ENCODE data around the gene DNMT3L. TPM values are rescaled to one million over a fixed set of nuclear protein-coding genes. Genes with fewer than 3 reads are reported as not detected.

Gene DNMT3L
- total and polyA plus RNA-seq, 11 donors: not detected

DNA sequence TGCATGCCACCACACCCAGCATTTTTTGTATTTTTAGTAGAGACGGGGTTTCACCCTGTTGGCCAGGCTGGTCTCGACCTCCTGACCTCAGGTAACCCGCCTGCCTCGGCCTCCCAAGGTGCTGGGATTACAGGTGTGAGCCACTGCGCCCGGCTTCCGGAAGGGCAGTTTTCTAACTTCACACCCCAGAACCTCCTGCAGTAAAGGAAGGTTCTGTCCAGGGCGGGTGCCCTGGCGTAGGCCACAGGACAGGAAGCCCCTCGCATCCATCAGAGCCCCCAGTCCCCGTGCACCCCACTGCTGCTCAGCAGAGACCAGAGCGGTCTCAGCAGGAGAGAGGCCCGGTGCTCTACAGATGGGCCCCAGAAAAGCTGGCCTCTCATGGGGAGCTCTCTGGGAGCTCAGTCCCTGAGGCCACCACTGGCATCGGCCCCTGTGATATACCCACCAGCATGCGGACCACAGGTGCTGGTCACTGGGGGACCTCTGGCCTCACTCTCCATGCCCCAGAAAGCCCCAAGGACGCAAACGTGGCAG lies 4.1 kb upstream of the DNMT3L start:
- DNase-seq: peak in 1 of 5 donors; percentile 20
- intact Hi-C loops (cut with DNase I): no loop called here
- H3K36me3 ChIP-seq: no peaks in the 10 kb centered on the region
- no peak for ATAC-seq
- H3K9me3 ChIP-seq: no peaks in the 10 kb centered on the region
- H3K27me3 ChIP-seq: peaks cover 0 to 8% (median 0%) of the 10 kb centered on the region in 9 donors
- TF ChIP-seq POLR2A (IDR thresholded peaks at IDR 0.05): no peak
- TF ChIP-seq, protein P1, sequence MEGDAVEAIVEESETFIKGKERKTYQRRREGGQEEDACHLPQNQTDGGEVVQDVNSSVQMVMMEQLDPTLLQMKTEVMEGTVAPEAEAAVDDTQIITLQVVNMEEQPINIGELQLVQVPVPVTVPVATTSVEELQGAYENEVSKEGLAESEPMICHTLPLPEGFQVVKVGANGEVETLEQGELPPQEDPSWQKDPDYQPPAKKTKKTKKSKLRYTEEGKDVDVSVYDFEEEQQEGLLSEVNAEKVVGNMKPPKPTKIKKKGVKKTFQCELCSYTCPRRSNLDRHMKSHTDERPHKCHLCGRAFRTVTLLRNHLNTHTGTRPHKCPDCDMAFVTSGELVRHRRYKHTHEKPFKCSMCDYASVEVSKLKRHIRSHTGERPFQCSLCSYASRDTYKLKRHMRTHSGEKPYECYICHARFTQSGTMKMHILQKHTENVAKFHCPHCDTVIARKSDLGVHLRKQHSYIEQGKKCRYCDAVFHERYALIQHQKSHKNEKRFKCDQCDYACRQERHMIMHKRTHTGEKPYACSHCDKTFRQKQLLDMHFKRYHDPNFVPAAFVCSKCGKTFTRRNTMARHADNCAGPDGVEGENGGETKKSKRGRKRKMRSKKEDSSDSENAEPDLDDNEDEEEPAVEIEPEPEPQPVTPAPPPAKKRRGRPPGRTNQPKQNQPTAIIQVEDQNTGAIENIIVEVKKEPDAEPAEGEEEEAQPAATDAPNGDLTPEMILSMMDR (IDR thresholded peaks at IDR 0.05): no peak
- no peak overlapping the region for H3K4me3 ChIP-seq
- H3K4me1 ChIP-seq: no peaks in the 10 kb centered on the region
- 92 to 98% (median 93%) methylated on average over 13 to 17 of the region's 17 CpGs for WGBS, 4 donors
- H3K27ac ChIP-seq: no peak overlapping the region

DNA sequence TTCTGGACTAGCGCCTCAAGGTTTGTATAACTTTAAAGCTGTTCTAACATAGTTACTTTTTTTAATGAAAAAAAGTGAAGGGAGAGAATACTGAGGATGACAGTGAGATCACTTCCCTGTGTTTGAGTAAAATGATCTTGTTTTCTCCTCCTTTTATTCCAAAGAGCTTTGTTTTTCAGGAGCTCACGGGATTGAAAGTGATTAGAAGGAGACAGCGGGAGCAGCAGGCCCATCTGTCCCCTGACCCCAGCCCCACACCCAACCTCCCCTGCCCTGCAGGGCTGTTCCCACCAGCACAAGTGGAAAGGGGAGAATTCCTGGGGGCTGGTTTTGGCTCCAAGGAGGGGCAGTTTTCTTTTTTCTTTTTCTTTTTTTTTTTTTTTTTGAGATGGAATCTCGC lies 2.1 kb upstream of the DNMT3L start:
- TF ChIP-seq, protein P1 (IDR thresholded peaks at IDR 0.05): no peak
- no peak for TF ChIP-seq POLR2A (IDR thresholded peaks at IDR 0.05)
- Histone ChIP-seq H3K27me3 (peaks cover 0 to 8% (median 0%) of the 10 kb centered on the region in 9 donors), H3K9me3 (peaks cover 0 to 11% (median 1%) of the 10 kb centered on the region in 12 donors), H3K4me1 (no peaks in the 10 kb centered on the region), H3K36me3 (no peaks in the 10 kb centered on the region), H3K27ac (no peak overlapping the region), H3K4me3 (no peak overlapping the region)
- ATAC-seq (no peak), DNase-seq (peak in 1 of 5 donors; percentile 23)
- intact Hi-C loops (cut with DNase I): no loop called here
- WGBS, 4 donors: 88 to 91% (median 90%) methylated on average over 4 of the region's 4 CpGs

DNA sequence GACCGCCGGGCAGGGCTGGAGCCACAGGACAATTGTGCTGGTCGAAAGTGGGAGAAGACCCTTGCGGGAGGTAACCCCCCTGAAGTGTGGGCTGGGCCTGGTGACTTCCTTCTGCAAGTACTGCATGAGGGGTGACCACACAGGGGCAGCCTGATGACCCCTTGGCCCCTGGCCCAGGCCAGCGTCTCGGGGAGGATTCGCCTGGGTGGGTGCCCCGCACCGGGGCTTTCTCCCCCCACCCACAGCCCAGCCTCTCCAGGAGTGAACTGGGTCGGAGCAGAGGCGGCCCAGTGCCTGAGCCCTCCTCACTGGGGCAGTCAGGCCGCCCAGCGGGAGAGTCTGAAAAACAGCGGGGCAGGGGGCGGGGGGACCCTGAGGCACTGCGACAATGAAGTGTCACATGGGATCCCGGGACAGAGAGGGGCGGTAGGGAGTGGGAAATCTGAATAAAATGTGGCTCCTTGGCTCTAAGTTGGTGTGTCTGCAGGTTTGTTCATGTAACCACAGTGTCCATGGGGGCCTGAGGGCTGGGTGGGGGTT lies 1.6 kb upstream of the DNMT3L start:
- TF ChIP-seq, protein P1 (IDR thresholded peaks at IDR 0.05): no peak
- TF ChIP-seq POLR2A (IDR thresholded peaks at IDR 0.05): no peak
- Histone ChIP-seq H3K27me3 (peaks cover 0 to 8% (median 0%) of the 10 kb centered on the region in 9 donors), H3K36me3 (no peaks in the 10 kb centered on the region), H3K27ac (no peak overlapping the region), H3K4me1 (no peaks in the 10 kb centered on the region), H3K9me3 (peaks cover 0 to 11% (median 1%) of the 10 kb centered on the region in 12 donors), H3K4me3 (no peak overlapping the region)
- intact Hi-C loops (cut with DNase I): no loop called here
- DNase-seq: peak in 1 of 5 donors; percentile 39
- 65 to 73% (median 71%) methylated on average over 11 to 18 of the region's 18 CpGs for WGBS, 4 donors
- ATAC-seq: peak in 1 of 4 donors; percentile 32

DNA sequence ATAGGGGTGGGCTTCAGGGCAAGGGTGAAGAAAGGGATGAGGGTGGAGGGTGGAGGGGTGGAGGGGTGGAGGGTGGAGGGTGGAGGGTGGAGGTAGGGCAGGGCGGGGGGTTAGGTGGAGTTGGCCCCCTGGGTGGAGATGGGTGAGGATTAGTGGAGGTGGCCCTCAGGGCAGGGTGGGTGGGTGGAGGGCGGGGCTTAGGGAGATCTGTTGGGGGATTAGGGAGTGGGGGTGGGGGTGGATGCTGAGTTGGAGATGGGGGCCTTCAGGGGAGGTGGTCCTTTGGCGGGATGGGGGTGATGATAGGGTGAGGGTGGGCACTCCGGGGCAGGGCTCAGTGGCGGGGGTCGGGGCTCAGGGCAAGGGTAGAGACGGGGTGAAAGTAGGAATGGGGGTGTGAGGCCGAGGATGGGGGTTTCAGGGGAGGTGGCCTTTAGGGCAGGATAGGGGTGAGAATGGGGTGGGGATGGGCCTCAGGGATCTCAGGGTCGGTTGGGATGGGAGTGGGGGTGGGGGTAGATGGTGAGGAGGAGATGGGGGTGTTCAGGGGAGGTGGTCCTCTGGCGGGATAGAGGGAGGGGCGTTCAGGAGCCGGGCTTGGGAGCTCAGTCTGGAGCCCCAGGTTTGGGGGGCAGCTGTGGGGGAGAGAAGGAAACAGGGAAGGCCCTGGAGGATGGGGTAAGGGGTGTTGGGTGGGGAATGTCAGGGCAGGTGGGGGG lies 800 bp upstream of the DNMT3L start:
- ATAC-seq (no peak), DNase-seq (peak in 1 of 5 donors; percentile 26)
- no peak for TF ChIP-seq POLR2A (IDR thresholded peaks at IDR 0.05)
- peaks cover 0 to 8% (median 0%) of the 10 kb centered on the region in 9 donors for H3K27me3 ChIP-seq
- H3K4me1 ChIP-seq: no peaks in the 10 kb centered on the region
- intact Hi-C loops (cut with DNase I): no loop called here
- no peak overlapping the region for H3K27ac ChIP-seq
- 82 to 85% (median 84%) methylated on average over 11 to 12 of the region's 12 CpGs for WGBS, 4 donors
- peaks cover 0 to 11% (median 1%) of the 10 kb centered on the region in 12 donors for H3K9me3 ChIP-seq
- H3K36me3 ChIP-seq: no peaks in the 10 kb centered on the region
- no peak overlapping the region for H3K4me3 ChIP-seq
